Ishikawa (cell line): Measurements from ENCODE around the gene TMEM221.

Experiments used
- RAD21 ChIP-seq: IDR thresholded peaks from 2 replicates; pipeline ENCODE4 v1.6.1; 2012; ENCODE audit warnings: low read depth
- YY1 ChIP-seq: IDR thresholded peaks from 2 replicates; pipeline ENCODE4 v1.6.1; 2012; ENCODE audit warnings: low read depth
- ZBTB7A ChIP-seq: IDR thresholded peaks from 2 replicates; pipeline ENCODE4 v1.6.1; 2012; ENCODE audit warnings: low read depth

The TMEM221 gene

GRCh38 chr19:17385878-17386611, 62.4 kb downstream of the TMEM221 start:
- TF ChIP-seq RAD21 = peak; percentile 83
- peak; percentile 92 for TF ChIP-seq ZBTB7A
- TF ChIP-seq YY1 = no peak
